Kidney glomerular epithelial cell (primary cell): Measurements from ENCODE around the gene ELAPOR1.
A peak's percentile ranks its signal among the peaks of the same experiment; 100 is the strongest.

Source experiments
- DNase-seq: peaks from one replicate; lab custom pipeline; 2025; lab: John Stamatoyannopoulos, UW

The ELAPOR1 gene

DNA sequence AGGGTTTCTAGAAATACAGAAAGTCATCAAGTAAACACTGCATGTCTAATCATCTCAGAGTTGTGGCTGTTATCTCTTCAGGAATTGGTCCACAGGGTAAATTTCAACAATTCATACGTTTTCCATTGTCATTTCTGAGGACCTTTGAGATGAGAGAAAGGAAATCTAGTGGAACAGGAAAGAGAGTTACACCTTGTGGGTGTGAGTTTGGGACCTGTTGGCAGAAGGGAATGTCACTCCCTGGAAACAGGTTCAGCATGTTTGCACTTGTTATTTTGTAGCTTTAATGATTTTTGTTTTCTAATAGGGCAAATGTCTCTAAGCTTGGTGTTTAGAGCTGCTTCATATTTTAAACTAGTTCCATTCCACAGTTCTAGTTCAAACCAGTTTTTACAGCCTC, 17.8 kb upstream of the ELAPOR1 start:
- no peak for DNase-seq

DNA sequence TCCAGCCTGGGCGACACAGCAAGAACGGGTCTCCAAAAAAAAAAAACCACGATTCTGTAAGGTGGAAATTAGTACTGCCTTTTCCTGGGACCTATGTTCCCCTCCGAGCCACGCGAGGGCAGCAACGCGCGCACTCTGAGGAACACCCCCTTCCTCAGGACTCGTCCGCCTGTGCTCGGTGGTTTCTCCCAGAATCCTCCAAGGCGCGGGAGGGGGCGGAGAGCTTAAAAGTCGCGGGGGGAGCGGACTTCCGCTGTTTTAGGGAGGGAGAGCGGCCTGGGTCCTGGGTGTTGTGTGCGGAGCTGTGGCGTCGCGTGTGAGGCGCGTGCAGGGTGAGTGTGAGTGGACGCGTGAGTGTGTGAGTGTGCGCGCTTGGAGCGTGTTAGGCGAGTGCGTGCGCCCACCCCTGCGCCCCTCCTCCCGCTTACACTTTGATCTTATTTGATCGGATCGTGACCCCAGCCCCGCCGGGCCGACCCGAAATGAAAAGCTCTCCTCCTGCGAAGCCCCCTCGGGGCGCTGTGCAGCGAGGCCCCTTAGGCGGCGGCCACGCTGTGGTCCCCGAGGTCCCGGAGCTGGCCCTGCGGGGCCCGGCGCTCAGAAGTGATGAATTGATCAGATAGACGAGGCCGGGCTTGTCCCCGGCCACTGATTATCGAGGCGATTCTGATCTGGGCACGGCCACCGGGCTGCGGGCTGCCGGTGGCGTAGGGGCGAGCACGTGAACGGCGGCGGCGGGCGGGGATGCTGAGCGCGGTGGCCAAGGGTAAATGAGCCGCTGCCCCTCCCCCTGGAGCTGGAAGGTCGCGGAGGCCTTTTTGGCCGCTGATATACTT, 13.8 kb upstream of the ELAPOR1 start:
- peak; percentile 95 for DNase-seq

DNA sequence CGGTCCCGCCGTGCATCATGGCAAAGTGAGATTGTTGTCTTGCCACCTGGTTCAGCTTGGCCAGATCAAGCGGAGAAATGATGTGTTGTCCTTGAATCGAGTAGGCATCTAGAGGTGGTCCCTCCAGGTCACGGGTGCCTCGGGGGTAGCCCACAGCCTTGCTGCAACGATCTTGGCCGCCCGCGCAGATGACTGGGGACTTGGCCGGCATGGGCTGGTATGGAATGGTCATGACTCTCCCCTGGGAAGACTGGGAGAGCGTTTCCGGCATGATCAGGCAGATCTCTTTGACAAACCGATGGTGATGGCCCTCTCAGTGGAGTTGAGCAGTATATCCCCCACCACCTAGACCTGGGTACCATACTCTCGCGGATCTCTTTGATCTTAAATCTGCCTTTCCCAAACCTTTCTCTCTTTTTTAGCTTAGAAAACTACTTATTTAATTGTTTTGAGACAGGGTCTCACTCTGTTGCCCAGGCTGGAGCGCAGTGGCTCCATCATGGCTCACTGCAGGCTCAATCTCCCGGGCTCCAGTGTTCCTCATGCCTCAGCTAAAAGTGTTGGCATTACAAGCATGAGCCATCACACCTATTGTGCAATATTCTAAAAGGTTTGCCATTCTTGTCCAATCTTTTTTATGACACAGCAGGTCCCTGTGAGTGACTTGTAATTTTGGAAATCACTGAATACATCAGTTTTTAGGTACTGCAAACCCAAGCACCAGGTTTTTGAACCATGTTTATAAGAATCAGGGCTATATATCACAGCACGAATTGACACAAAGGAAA, 9.4 kb upstream of the ELAPOR1 start:
- no peak for DNase-seq

DNA sequence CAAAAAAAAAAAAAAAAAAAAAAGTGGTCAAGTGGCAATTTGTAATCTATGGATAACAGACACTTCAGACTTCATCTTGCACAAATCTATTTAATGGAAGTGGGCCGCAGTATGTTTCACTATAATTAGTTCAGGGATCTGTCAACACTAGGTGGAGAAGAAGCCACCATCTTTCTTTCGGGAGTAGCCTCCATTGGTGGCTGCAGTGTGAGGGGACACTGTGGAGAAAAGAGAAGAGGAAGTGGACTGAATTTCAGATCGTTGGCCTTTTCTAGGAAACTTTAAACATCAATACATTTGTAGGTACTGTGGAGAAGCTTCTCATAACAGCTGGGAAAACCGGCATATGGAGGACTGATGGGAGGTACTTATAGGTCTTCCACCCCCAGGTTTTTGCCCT, 8.0 kb upstream of the ELAPOR1 start:
- DNase-seq, result no peak

DNA sequence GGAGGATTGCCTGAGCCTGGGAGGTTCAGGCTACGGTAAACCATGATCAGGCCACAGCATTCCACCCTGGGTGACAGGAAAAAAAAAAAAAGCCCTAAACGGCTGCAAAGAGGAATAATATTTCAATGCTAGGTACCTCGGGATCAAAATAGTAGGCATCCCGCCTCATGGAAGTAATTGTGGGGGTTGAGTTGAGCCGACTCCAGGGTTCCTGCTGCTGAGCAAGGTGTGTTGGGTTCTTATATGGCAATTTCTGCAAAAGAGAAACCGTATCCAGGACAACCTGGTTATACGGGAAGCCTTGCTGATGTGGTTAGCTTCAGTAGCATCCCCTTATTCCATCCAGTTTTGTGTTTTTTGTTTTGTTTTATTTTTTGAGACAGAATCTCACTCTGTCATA, 6.1 kb upstream of the ELAPOR1 start:
- no peak for DNase-seq

- DNase-seq, result no peak
Observed at GRCh38 chr1:109109906-109110305, 4.0 kb upstream of the ELAPOR1 start.

- no peak for DNase-seq
Observed at GRCh38 chr1:109111386-109112055, 2.4 kb upstream of the ELAPOR1 start.

- DNase-seq, result peak; percentile 31
Observed at GRCh38 chr1:109112056-109112651, 1.8 kb upstream of the ELAPOR1 start.

DNA sequence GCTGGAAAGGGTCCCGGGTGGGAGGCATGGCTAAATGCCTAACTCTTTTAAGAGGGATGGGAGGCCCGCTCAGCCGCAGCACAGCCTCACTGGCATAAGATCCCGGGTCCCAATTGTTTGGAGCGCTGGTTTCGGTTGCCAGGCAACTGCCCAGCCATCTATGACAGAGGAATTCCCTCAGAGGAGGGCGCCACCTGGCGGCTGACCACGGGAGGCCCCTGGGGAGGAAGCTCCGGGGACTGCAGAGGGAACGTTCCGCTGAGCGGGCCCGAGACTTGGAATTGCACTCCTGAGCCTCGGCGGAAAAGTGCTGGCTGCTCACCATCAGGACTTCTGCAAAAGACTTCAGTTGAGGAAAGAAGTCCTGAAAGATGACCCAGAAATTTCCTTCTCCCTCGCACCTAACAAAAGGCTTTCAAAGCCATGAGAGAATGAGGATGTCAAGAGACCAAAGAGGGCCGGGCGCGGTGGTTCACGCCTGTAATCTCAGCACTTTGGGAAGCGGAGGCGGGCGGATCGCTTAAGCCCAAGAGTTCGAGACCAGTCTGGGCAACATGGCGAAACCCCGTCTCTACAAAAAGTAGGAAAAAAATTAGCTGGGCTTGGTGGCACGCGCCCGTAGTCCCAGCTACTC, 1.1 kb upstream of the ELAPOR1 start:
- DNase-seq, result peak; percentile 88

- no peak for DNase-seq
Observed at GRCh38 chr1:109114342-109114674, 393 bp downstream of the ELAPOR1 start.

GRCh38 chr1:109115685-109116084, 1.8 kb downstream of the ELAPOR1 start:
- no peak for DNase-seq

- no peak for DNase-seq
Observed at GRCh38 chr1:109116286-109116685, 2.4 kb downstream of the ELAPOR1 start.

GRCh38 chr1:109118089-109118488, 4.2 kb downstream of the ELAPOR1 start:
- no peak for DNase-seq

- DNase-seq, result no peak
Observed at GRCh38 chr1:109120356-109120755, 6.4 kb downstream of the ELAPOR1 start.

DNA sequence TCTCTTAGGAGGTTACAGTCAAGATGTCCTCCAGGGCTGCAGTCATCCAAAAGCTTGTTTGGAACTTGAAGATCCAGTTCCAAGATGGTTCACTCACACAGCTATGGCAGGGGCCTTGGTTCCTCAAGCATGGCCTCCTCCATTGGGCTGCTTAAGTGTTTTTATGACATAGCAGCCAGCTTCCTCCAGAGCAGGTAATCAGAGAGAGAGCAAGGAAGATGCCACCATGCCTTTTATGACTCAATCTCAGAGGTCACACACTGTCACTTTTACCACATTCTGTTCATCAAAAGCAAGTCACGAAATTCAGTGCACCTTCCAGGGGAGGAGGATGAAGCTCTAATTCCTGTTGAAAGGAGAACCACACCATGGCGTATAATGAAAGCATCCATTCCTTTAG, 17.1 kb downstream of the ELAPOR1 start:
- no peak for DNase-seq

DNA sequence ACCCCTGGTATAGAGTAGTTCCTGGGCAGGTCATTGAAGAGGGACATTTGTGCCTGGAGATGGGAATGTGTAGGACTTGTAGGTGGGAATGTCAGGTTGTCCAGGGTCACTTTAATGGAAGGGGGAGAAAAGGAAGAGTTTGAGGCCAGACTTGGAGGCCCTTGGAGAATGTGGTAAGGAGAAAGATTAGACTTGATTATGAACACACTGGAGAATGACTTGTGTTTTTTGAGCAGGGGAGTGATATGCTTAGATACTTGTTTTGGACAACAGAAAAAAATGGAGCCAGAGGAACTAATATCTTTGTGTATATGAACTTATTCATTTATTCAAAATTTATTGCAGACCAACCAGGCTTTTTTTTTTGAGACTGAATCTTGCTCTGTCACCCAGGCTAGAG, 17.9 kb downstream of the ELAPOR1 start:
- DNase-seq, result no peak

DNA sequence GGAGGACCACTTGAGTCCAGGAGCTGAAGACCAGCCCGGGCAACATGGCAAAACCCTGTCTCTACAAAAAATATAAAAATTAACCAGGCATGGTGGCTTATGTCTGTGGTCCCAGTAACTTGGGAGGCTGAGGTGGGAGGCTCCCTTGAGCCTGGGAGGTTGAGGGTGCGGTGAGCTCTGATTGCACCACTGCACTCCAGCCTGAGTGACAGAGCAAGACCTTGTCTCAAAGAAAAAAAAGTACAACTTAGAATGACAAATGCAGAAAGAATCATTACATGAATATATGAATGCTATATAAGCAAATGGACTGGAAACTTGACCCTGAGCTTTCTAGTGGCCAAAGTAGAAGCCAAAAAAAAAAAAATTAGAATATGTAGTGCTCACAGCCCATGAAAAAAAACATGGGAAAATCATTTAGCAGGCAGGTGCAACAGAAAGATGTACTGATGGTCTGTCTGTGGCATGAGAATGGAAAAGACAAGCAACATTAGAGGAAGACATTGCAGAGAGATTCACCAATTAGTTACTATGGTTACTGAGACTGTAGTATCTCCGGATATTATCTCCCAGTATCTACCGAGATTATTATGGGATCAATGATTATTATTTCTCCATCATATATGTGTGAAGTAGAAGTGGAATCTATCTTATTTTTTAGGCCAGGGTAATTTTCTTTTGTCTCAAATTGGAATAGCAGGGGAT, 19.2 kb downstream of the ELAPOR1 start:
- no peak for DNase-seq

GRCh38 chr1:109133815-109134214, 19.9 kb downstream of the ELAPOR1 start:
- no peak for DNase-seq

DNA sequence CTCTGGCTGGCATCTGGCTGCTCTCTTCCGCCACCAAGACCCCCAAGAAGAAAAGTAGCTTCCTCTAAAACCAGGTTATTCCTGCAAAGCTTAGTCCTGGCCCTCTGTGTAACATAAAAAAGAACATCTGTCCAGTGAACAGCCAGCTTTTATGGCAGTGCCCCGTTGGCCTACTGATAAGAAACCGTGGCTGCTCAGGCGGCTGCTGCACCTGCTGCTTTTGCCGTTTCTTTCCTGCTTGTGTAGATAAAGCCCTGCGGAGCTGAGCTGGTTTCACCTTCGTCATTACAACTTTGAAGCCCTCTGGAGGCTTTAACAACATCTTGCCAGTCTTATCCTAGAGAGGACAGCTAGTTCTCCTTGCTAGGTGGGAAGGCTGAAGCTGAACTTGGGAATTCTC, 20.5 kb downstream of the ELAPOR1 start:
- no peak for DNase-seq

DNA sequence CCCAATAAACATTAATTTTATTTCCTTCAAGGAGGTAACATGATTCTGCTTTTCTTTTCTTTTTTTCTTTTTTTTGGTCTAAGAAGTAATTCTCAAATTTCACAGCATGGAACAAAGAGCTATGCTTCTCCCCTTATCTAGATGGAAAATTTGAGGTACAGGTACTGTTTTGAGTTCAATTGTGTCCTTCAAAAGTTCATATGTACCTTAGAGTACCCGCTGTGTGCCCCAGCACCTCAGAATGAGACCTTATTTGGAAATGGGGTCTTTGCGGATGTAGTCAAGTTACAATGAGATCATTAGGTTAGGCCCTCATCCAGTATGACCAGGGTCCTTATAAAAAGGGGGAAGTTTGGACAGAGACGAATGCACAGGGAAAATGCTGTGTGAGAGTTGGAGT, 22.0 kb downstream of the ELAPOR1 start:
- no peak for DNase-seq

- no peak for DNase-seq
Observed at GRCh38 chr1:109136766-109137165, 22.9 kb downstream of the ELAPOR1 start.
